GM23338 (cell line): ENCODE data around the gene MME. TPM values are rescaled to one million over a fixed set of nuclear protein-coding genes. Genes with fewer than 3 reads are reported as not detected.

Experiments
- ATAC-seq: fragments of 200-7000 bp; cut with Tn5 transposase; 3 replicates; pipeline ENCODE4 v1.9.1; 2020
- DNase-seq: peaks from one replicate; pipeline ENCODE4 v3.0.0-alpha.2; 2015; ENCODE audit warnings: low spot score
- H2AFZ ChIP-seq: fragments of 200-600 bp; sonication (generic); 2 replicates; pipeline ENCODE4 v1.8.0; 2016; ENCODE audit warnings: antibody characterized with exemption, mild to moderate bottlenecking, moderate library complexity
- H3F3A ChIP-seq: fragments of 200-600 bp; sonication (generic); replicated peaks from 2 replicates; pipeline ENCODE4 v1.8.0; 2017; ENCODE audit warnings: antibody characterized with exemption, mixed run types, low read depth
- H3K27ac ChIP-seq: fragments of 200-600 bp; sonication (generic); 2 replicates; pipeline ENCODE4 v1.6.1; 2016; ENCODE audit warnings: low read depth
- H3K27me3 ChIP-seq: fragments of 200-600 bp; sonication (generic); 2 replicates; pipeline ENCODE4 v1.8.0; 2016; ENCODE audit warnings: mild to moderate bottlenecking, mixed run types, moderate library complexity; ENCODE audit not compliant: insufficient read depth
- H3K36me3 ChIP-seq: fragments of 200-600 bp; sonication (generic); 2 replicates; pipeline ENCODE4 v1.8.0; 2016; ENCODE audit warnings: mild to moderate bottlenecking; ENCODE audit not compliant: insufficient read depth
- H3K4me1 ChIP-seq: fragments of 200-600 bp; sonication (generic); 2 replicates; pipeline ENCODE4 v1.8.0; 2016; ENCODE audit warnings: mild to moderate bottlenecking, moderate library complexity; ENCODE audit not compliant: insufficient read depth
- H3K4me2 ChIP-seq: fragments of 200-600 bp; sonication (generic); 2 replicates; pipeline ENCODE4 v1.7.1; 2017; ENCODE audit warnings: mixed run types
- H3K4me3 ChIP-seq: fragments of 200-600 bp; sonication (generic); 2 replicates; pipeline ENCODE4 v1.6.1; 2016; ENCODE audit warnings: mixed run types
- H3K79me2 ChIP-seq: fragments of 200-600 bp; sonication (generic); replicated peaks from 2 replicates; pipeline ENCODE4 v1.8.0; 2017; ENCODE audit warnings: mild to moderate bottlenecking; ENCODE audit not compliant: insufficient read depth
- H3K9me2 ChIP-seq: fragments of 200-600 bp; sonication (generic); 2 replicates; pipeline ENCODE4 v1.8.0; 2017; ENCODE audit not compliant: insufficient read depth
- H4K20me1 ChIP-seq: fragments of 200-600 bp; sonication (generic); replicated peaks from 2 replicates; pipeline ENCODE4 v1.8.0; 2017; ENCODE audit warnings: mild to moderate bottlenecking; ENCODE audit not compliant: insufficient read depth
- H3K27ac Mint-ChIP-seq: 2 replicates; pipeline ENCODE4 v1.8.0; 2020; ENCODE audit warnings: inconsistent platforms, mild to moderate bottlenecking, moderate library complexity, mixed read lengths
- H3K27me3 Mint-ChIP-seq: 3 replicates; pipeline ENCODE4 v1.8.0; 2022; ENCODE audit warnings: low read depth, mild to moderate bottlenecking, moderate library complexity, mixed read lengths, inconsistent platforms; ENCODE audit not compliant: insufficient read depth, poor library complexity
- H3K36me3 Mint-ChIP-seq: 3 replicates; pipeline ENCODE4 v1.8.0; 2021; ENCODE audit warnings: low read depth, mild to moderate bottlenecking, inconsistent platforms, moderate library complexity, mixed read lengths
- H3K4me1 Mint-ChIP-seq: 3 replicates; pipeline ENCODE4 v1.8.0; 2020; ENCODE audit warnings: mild to moderate bottlenecking, inconsistent platforms, mixed read lengths
- H3K4me3 Mint-ChIP-seq: 3 replicates; pipeline ENCODE4 v1.8.0; 2021; ENCODE audit warnings: moderate library complexity, mild to moderate bottlenecking, inconsistent platforms, mixed read lengths
- H3K9me3 Mint-ChIP-seq: 3 replicates; pipeline ENCODE4 v1.8.0; 2020; ENCODE audit warnings: moderate library complexity, mild to moderate bottlenecking, inconsistent platforms, mixed read lengths
- EZH2 ChIP-seq: fragments of 200-600 bp; sonication (generic); IDR thresholded peaks from one replicate; pipeline ENCODE4 v1.8.0; 2017; ENCODE audit warnings: antibody characterized with exemption, mild to moderate bottlenecking, low read depth; ENCODE audit not compliant: unreplicated experiment
- JUNB ChIP-seq: IDR thresholded peaks from one replicate; pipeline ENCODE4 v1.6.1; 2016; ENCODE audit warnings: antibody characterized with exemption; ENCODE audit not compliant: unreplicated experiment
- NANOG ChIP-seq: IDR thresholded peaks from 2 replicates; pipeline ENCODE4 v1.6.1; 2016; ENCODE audit warnings: antibody characterized with exemption, borderline replicate concordance
- polyA plus RNA-seq: library from polyadenylated mRNA; unstranded; fragments of >200 nt; fragmentation: Nextera tagmentation; extraction: Ambion mirVana; gene quantifications from 2 replicates; pipeline ENCODE4 v1.2.1, GENCODE V29; 2016
- total RNA-seq: library from RNA; depleted of rRNA; stranded (reverse); fragments of >200 nt; shearing (Covaris generic); gene quantifications from 2 replicates; pipeline ENCODE4 v1.2.3, GENCODE V29; 2014
- TF ChIP-seq, protein P1 (sequence below): fragments of 250-450 bp; sonication (Bioruptor Pico); IDR thresholded peaks from 2 replicates; pipeline ENCODE4 v1.5.0; 2020; ENCODE audit warnings: mild to moderate bottlenecking, moderate library complexity
- TF ChIP-seq, protein P2 (sequence below), 2 experiments: fragments of 200-600 bp in 1 of 2; sonication (generic) in 1 of 2; conservative IDR thresholded peaks; 2 replicates each; pipeline versions ENCODE4 v1.5.1 to v1.6.1; 2016 to 2017; ENCODE audit warnings: antibody characterized with exemption in 2 of 2, low read depth in 2 of 2, mild to moderate bottlenecking in 2 of 2, moderate library complexity in 1 of 2
- TF ChIP-seq, protein P3 (sequence below): IDR thresholded peaks from one replicate; pipeline ENCODE4 v1.6.1; 2018; ENCODE audit warnings: antibody characterized with exemption; ENCODE audit not compliant: unreplicated experiment

Gene MME
- total and polyA plus RNA-seq, 2 experiments from 2014 or later: 15.2 to 76.7 TPM

DNA sequence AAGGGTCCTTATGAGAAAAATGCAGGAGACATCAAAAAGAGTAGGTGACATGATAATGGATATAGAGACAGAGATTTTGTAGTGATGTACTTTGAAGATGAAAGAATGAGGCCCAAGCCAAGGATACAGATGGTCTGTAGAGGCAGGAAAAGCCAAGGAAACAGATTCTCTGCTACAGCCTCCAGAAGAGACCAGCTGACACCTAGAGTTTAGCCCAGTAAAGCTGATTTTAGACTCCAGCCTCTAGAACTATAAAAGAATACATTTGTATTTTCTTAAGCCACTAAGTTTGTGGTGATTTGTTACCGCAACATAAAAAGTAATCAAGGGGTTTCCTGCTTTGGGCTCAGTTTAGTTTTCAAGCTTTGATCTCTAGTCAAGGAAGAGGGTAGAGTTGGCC lies 148.6 kb downstream of the MME start:
- TF ChIP-seq NANOG: no peak
- TF ChIP-seq, protein P1, sequence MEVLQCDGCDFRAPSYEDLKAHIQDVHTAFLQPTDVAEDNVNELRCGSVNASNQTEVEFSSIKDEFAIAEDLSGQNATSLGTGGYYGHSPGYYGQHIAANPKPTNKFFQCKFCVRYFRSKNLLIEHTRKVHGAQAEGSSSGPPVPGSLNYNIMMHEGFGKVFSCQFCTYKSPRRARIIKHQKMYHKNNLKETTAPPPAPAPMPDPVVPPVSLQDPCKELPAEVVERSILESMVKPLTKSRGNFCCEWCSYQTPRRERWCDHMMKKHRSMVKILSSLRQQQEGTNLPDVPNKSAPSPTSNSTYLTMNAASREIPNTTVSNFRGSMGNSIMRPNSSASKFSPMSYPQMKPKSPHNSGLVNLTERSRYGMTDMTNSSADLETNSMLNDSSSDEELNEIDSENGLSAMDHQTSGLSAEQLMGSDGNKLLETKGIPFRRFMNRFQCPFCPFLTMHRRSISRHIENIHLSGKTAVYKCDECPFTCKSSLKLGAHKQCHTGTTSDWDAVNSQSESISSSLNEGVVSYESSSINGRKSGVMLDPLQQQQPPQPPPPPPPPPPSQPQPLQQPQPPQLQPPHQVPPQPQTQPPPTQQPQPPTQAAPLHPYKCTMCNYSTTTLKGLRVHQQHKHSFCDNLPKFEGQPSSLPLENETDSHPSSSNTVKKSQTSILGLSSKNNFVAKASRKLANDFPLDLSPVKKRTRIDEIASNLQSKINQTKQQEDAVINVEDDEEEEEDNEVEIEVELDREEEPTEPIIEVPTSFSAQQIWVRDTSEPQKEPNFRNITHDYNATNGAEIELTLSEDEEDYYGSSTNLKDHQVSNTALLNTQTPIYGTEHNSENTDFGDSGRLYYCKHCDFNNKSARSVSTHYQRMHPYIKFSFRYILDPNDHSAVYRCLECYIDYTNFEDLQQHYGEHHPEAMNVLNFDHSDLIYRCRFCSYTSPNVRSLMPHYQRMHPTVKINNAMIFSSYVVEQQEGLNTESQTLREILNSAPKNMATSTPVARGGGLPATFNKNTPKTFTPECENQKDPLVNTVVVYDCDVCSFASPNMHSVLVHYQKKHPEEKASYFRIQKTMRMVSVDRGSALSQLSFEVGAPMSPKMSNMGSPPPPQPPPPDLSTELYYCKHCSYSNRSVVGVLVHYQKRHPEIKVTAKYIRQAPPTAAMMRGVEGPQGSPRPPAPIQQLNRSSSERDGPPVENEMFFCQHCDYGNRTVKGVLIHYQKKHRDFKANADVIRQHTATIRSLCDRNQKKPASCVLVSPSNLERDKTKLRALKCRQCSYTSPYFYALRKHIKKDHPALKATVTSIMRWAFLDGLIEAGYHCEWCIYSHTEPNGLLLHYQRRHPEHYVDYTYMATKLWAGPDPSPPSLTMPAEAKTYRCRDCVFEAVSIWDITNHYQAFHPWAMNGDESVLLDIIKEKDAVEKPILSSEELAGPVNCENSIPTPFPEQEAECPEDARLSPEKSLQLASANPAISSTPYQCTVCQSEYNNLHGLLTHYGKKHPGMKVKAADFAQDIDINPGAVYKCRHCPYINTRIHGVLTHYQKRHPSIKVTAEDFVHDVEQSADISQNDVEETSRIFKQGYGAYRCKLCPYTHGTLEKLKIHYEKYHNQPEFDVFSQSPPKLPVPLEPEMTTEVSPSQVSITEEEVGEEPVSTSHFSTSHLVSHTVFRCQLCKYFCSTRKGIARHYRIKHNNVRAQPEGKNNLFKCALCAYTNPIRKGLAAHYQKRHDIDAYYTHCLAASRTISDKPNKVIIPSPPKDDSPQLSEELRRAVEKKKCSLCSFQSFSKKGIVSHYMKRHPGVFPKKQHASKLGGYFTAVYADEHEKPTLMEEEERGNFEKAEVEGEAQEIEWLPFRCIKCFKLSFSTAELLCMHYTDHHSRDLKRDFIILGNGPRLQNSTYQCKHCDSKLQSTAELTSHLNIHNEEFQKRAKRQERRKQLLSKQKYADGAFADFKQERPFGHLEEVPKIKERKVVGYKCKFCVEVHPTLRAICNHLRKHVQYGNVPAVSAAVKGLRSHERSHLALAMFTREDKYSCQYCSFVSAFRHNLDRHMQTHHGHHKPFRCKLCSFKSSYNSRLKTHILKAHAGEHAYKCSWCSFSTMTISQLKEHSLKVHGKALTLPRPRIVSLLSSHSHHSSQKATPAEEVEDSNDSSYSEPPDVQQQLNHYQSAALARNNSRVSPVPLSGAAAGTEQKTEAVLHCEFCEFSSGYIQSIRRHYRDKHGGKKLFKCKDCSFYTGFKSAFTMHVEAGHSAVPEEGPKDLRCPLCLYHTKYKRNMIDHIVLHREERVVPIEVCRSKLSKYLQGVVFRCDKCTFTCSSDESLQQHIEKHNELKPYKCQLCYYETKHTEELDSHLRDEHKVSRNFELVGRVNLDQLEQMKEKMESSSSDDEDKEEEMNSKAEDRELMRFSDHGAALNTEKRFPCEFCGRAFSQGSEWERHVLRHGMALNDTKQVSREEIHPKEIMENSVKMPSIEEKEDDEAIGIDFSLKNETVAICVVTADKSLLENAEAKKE (CRISPR knock-in tag): no peak
- no peak for TF ChIP-seq EZH2
- TF ChIP-seq, protein P2, sequence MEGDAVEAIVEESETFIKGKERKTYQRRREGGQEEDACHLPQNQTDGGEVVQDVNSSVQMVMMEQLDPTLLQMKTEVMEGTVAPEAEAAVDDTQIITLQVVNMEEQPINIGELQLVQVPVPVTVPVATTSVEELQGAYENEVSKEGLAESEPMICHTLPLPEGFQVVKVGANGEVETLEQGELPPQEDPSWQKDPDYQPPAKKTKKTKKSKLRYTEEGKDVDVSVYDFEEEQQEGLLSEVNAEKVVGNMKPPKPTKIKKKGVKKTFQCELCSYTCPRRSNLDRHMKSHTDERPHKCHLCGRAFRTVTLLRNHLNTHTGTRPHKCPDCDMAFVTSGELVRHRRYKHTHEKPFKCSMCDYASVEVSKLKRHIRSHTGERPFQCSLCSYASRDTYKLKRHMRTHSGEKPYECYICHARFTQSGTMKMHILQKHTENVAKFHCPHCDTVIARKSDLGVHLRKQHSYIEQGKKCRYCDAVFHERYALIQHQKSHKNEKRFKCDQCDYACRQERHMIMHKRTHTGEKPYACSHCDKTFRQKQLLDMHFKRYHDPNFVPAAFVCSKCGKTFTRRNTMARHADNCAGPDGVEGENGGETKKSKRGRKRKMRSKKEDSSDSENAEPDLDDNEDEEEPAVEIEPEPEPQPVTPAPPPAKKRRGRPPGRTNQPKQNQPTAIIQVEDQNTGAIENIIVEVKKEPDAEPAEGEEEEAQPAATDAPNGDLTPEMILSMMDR (conservative IDR thresholded peaks at IDR 0.05; ENCODE audit: low read depth in 2 of 2): no peak
- TF ChIP-seq JUNB: no peak
- TF ChIP-seq, protein P3, sequence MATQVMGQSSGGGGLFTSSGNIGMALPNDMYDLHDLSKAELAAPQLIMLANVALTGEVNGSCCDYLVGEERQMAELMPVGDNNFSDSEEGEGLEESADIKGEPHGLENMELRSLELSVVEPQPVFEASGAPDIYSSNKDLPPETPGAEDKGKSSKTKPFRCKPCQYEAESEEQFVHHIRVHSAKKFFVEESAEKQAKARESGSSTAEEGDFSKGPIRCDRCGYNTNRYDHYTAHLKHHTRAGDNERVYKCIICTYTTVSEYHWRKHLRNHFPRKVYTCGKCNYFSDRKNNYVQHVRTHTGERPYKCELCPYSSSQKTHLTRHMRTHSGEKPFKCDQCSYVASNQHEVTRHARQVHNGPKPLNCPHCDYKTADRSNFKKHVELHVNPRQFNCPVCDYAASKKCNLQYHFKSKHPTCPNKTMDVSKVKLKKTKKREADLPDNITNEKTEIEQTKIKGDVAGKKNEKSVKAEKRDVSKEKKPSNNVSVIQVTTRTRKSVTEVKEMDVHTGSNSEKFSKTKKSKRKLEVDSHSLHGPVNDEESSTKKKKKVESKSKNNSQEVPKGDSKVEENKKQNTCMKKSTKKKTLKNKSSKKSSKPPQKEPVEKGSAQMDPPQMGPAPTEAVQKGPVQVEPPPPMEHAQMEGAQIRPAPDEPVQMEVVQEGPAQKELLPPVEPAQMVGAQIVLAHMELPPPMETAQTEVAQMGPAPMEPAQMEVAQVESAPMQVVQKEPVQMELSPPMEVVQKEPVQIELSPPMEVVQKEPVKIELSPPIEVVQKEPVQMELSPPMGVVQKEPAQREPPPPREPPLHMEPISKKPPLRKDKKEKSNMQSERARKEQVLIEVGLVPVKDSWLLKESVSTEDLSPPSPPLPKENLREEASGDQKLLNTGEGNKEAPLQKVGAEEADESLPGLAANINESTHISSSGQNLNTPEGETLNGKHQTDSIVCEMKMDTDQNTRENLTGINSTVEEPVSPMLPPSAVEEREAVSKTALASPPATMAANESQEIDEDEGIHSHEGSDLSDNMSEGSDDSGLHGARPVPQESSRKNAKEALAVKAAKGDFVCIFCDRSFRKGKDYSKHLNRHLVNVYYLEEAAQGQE: no peak
- Histone ChIP-seq H2AFZ (no peak overlapping the region), H3K9me2 (peaks cover 20% of the 10 kb centered on the region), H3K4me3 (no peak overlapping the region), H3K27ac (no peak overlapping the region), H3K4me2 (no peak overlapping the region), H3K4me1 (no peaks in the 10 kb centered on the region), H3K27me3 (no peaks in the 10 kb centered on the region), H3F3A (no peaks in the 10 kb centered on the region), H4K20me1 (no peaks in the 10 kb centered on the region), H3K36me3 (no peaks in the 10 kb centered on the region), H3K79me2 (no peaks in the 10 kb centered on the region)
- no peak for DNase-seq
- Mint-ChIP-seq H3K27me3 (peaks cover 6% of the 10 kb centered on the region), H3K27ac (no peak overlapping the region), H3K36me3 (peaks cover 6% of the 10 kb centered on the region; the same call in 1 of the 3 replicates), H3K4me1 (no peaks in the 10 kb centered on the region), H3K9me3 (no peaks in the 10 kb centered on the region), H3K4me3 (no peak overlapping the region)
- no peak for ATAC-seq
